Thyroid gland (tissue), 4 donors: Measurements from ENCODE around the gene DGCR2.

Source experiments
- POLR2A ChIP-seq, 2 donors: fragments of 450-650 bp; IDR thresholded peaks; one replicate each; pipeline ENCODE4 v1.6.1; 2017; ENCODE audit warnings: antibody characterized with exemption in 2 of 2, mild to moderate bottlenecking in 2 of 2, moderate library complexity in 1 of 2
- TF ChIP-seq, protein P1 (sequence below), 6 experiments: fragments of 200-600 bp in 3 of 6; fragments of 450-650 bp in 3 of 6; sonication (generic) in 3 of 6; IDR thresholded peaks; one replicate each; pipeline ENCODE4 v1.5.1; 2016 to 2019; ENCODE audit warnings: antibody characterized with exemption in 6 of 6, mild to moderate bottlenecking in 2 of 6, inconsistent platforms in 1 of 6, moderate library complexity in 1 of 6

DNA sequence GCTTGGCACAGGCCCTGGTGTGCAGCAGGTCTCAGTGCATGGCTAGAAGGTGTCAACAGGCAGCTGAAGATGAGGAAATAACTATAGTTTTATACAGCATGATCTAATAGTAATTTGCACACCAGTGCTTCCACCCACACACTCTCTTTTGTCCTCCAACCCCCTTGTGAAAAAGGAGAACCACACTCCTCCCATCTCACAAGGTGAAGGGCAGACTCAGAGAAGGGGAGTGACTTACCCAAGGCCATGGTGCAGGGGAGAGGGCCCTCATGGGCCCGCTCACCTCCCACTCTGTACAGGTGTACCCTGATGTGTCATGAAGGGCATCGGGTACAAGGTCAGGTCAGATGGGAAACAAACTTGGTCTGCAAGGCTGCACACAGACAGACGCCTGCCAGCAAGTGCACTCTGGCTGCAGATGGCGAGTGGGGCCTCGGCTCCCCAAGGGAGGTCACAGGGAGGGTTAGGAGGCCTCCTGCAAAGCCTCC lies 53.4 kb downstream of the DGCR2 start:
- TF ChIP-seq, protein P1, sequence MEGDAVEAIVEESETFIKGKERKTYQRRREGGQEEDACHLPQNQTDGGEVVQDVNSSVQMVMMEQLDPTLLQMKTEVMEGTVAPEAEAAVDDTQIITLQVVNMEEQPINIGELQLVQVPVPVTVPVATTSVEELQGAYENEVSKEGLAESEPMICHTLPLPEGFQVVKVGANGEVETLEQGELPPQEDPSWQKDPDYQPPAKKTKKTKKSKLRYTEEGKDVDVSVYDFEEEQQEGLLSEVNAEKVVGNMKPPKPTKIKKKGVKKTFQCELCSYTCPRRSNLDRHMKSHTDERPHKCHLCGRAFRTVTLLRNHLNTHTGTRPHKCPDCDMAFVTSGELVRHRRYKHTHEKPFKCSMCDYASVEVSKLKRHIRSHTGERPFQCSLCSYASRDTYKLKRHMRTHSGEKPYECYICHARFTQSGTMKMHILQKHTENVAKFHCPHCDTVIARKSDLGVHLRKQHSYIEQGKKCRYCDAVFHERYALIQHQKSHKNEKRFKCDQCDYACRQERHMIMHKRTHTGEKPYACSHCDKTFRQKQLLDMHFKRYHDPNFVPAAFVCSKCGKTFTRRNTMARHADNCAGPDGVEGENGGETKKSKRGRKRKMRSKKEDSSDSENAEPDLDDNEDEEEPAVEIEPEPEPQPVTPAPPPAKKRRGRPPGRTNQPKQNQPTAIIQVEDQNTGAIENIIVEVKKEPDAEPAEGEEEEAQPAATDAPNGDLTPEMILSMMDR (IDR thresholded peaks at IDR 0.05): no peak
- no peak for TF ChIP-seq POLR2A (IDR thresholded peaks at IDR 0.05)
